Adrenal gland (tissue), 5 donors: ENCODE data around the gene ELOA.
"Not testable (repeated sequence)": the region's sequence is repeated elsewhere in the genome, so short reads cannot be mapped to it uniquely, and the experiment has no call there.

ENCODE experiments used
- POLR2A ChIP-seq, 2 donors: fragments of 450-650 bp; IDR thresholded peaks; one replicate each; pipeline ENCODE4 v1.6.1; 2017; ENCODE audit warnings: antibody characterized with exemption in 2 of 2, mild to moderate bottlenecking in 2 of 2, moderate library complexity in 1 of 2
- TF ChIP-seq, protein P1 (sequence below), 6 experiments: fragments of 450-650 bp in 4 of 6; fragments of 200-600 bp in 2 of 6; sonication (generic) in 1 of 6; IDR thresholded peaks; 1 replicate in 5 of 6; 2 replicates in 1 of 6; pipeline versions ENCODE4 v1.5.1 to v1.8.0; 2016 to 2021; ENCODE audit warnings: antibody characterized with exemption in 6 of 6, mild to moderate bottlenecking in 2 of 6, moderate library complexity in 1 of 6
- donor health status: DM: no; HTN: no; CAD: no.

DNA sequence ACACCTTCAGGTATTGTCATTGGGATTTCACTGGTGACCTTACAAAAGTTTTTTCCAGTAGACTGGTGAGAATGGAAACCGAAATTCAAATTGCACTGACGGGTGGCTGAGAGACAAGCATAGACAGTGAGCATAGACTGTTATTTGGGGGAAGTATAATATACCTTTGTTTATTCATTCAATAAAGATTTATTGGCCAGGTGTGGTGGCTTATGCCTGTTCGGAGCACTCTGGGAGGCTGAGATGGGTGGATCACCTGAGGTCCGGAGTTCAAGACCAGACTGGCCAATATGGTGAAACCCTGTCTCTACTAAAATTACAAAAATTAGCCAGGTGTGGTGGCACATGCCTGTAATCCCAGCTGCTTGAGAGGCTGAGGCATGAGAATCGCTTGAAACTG is 10.0 kb upstream of the ELOA start:
- TF ChIP-seq, protein P1, sequence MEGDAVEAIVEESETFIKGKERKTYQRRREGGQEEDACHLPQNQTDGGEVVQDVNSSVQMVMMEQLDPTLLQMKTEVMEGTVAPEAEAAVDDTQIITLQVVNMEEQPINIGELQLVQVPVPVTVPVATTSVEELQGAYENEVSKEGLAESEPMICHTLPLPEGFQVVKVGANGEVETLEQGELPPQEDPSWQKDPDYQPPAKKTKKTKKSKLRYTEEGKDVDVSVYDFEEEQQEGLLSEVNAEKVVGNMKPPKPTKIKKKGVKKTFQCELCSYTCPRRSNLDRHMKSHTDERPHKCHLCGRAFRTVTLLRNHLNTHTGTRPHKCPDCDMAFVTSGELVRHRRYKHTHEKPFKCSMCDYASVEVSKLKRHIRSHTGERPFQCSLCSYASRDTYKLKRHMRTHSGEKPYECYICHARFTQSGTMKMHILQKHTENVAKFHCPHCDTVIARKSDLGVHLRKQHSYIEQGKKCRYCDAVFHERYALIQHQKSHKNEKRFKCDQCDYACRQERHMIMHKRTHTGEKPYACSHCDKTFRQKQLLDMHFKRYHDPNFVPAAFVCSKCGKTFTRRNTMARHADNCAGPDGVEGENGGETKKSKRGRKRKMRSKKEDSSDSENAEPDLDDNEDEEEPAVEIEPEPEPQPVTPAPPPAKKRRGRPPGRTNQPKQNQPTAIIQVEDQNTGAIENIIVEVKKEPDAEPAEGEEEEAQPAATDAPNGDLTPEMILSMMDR (IDR thresholded peaks at IDR 0.05) = not testable (repeated sequence)
- TF ChIP-seq POLR2A (IDR thresholded peaks at IDR 0.05) = not testable (repeated sequence)
